Keratinocyte (primary cell): ENCODE results near the gene CRACR2A.

Experiments
- CTCF ChIP-seq, 3 experiments: IDR thresholded peaks in 1 of 3; conservative IDR thresholded peaks in 1 of 3; optimal IDR thresholded peaks in 1 of 3; 2 replicates in 2 of 3; 3 replicates in 1 of 3; pipeline versions ENCODE3 to v1.5.1; 2011; ENCODE audit warnings: low read length in 3 of 3, mild to moderate bottlenecking in 3 of 3, moderate library complexity in 2 of 3, control low read depth in 1 of 3, inconsistent platforms in 1 of 3; ENCODE audit not compliant: insufficient read depth in 2 of 3; ENCODE audit errors: extremely low read depth in 1 of 3
- EZH2 ChIP-seq: IDR thresholded peaks from one replicate; pipeline ENCODE4 v1.6.1; 2012; ENCODE audit warnings: inconsistent platforms, mild to moderate bottlenecking, low read length, moderate library complexity

GRCh38 chr12:3601461-3602150, 151.3 kb downstream of the CRACR2A start:
- no peak for TF ChIP-seq CTCF (optimal IDR thresholded peaks at IDR 0.05 in 1 of 3, IDR thresholded peaks at IDR 0.05 in 1 of 3, conservative IDR thresholded peaks at IDR 0.05 in 1 of 3; ENCODE audit: extremely low read depth in 1 of 3, insufficient read depth in 2 of 3, low read length in 3 of 3)
- no peak for TF ChIP-seq EZH2
